ENCODE measurements around the gene SPRR2D. TPM values are rescaled to one million over a fixed set of nuclear protein-coding genes. Genes with fewer than 3 reads are reported as not detected.
"Not testable (repeated sequence)": the region's sequence is repeated elsewhere in the genome, so short reads cannot be mapped to it uniquely, and the experiment has no call there.

Gene SPRR2D
- total RNA-seq (2014; rRNA removed; shearing (Covaris generic)) = not detected in 2 replicates

DNA sequence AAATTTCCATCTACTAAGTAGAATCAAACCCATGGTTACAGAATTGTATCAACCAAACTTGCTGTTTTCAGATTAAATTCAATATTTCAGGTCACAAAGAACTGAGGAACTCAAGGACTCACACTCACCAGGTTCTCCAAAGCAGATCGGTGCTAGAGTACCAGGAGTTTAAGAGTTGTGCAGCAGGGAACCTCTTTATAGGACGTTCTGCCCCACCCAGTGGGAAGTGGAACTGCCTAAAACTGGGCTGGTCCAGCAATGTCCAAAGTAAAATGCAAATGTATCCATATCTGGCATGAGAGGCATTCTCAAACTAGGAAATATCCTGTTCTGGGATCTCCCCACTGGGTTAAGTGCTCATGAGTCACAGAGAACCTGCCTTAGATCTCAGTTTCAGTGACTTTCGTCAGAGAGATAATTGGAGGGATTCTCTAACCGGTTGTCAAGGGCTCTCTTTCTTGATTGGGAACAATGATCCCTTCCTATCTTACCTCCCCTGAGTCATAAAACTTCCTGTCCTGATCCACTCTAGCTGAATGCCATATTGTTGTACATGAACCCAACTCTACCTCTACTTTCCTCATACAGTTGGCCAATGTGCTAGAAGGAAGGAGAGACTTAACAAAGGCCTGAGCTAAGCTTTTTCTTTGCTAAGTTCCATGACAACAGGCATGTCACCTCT, at the start of gene SPRR2D:
Gene SPRR2D (minus strand): TSS at position 171 of the 682 bp plus-strand sequence. CDS start 774 bp downstream, outside the sequence.
- Histone ChIP-seq H3K4me3 (no peak within 1 kb of the TSS), H3K27ac (no peak within 1 kb of the TSS), H3K9me3 (replicated peaks) (no peaks in the 10 kb centered on the region), H3K27me3 (replicated peaks) (no peaks in the 10 kb centered on the region), H3K4me1 (replicated peaks) (no peaks in the 10 kb centered on the region), H3K36me3 (no peaks in the 10 kb centered on the region)
- DNase-seq (ENCODE audit: low read depth in 1 of 2, low spot score in 2 of 2) = no peak

DNA sequence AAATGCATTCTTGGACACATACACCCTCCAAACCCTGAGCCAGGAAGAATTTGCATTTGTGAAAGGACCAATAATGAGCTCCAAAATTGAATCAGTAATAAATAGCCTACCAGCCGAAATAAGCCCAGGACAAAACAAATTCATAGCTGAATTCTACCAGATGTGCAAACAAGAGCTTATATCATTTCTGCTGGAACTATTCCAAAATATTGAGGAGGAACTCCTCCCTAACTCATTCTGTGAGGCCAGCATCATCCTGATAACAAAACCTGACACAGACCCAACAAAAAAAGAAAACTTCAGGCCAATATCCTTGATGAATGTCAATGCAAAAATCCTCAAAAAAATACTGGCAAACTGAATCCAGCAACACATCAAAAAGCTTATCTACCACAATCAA, 46.7 kb upstream of the SPRR2D start:
- no peaks in the 10 kb centered on the region for H3K4me1 ChIP-seq (replicated peaks)
- H3K27me3 ChIP-seq (replicated peaks) = no peaks in the 10 kb centered on the region
- H3K36me3 ChIP-seq = no peaks in the 10 kb centered on the region
- H3K9me3 ChIP-seq (replicated peaks) = no peaks in the 10 kb centered on the region
- H3K27ac ChIP-seq = no peak overlapping the region
- no peak for DNase-seq (ENCODE audit: low read depth in 1 of 2, low spot score in 2 of 2)
- no peak overlapping the region for H3K4me3 ChIP-seq

DNA sequence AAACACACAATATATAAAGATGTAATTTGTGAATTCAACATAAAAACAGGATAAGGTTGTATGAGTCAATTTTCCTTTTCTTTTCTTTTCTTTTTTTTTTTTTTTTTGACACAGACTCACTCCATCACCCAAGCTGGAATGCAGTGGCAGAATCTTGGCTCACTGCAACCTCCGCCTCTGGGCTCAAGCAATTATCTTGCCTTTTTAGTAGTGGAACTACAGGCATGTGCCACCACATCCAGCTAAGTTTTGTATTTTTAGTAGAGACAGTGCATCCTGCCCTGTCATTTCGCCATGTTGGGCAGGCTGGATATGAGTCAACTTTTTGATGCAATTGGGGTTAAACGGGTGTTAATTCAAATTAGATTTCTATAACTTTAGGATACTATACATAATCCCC, 40.8 kb upstream of the SPRR2D start:
- Histone ChIP-seq H3K36me3 (no peaks in the 10 kb centered on the region), H3K4me1 (replicated peaks) (no peaks in the 10 kb centered on the region), H3K9me3 (replicated peaks) (no peaks in the 10 kb centered on the region), H3K4me3 (no peak overlapping the region), H3K27me3 (replicated peaks) (no peaks in the 10 kb centered on the region), H3K27ac (no peak overlapping the region)
- no peak for DNase-seq (ENCODE audit: low read depth in 1 of 2, low spot score in 2 of 2)

DNA sequence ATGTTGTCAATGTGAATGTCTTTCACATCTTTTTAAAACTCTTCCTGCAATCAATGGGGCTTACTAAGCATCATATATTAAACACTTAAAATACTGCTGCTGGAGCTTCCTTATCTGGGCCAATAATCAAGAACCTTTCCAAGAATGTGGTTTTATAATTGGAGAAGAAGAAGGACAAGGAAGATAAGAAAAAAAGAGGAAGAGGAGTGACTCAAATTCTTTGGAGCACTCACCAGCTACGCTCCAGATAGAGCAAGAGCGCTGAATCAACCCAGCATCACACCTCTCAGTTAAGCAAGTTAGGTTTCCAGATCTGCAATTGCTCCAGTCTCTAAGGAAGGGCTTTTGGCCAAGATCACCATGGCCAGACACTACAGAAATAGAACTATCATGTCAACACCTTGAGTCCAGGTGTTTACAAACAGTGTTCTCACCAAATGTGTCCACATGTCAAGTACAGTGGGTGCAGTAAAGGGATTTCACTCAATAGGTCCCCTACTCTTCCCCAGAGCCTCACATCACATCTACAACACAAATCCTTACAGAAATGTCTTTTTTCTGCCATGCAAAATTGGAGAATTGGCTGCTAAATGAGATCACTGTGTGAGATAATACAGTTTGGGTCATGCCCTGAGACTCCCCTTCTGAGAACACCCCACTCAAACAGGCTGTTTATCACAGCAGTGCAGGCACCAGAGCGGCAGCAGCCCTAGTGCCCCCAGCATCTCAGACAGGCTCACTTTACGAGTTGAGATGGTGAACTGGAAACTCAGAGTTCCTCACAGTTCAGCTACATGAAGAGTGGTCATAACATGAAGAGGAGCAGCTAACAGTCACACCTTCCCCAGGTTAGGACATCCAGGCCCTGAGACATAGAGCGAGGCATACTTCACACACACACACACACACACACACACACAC, 32.1 kb upstream of the SPRR2D start:
- H3K4me1 ChIP-seq (replicated peaks) = no peaks in the 10 kb centered on the region
- H3K4me3 ChIP-seq = no peak overlapping the region
- no peak for DNase-seq (ENCODE audit: low read depth in 1 of 2, low spot score in 2 of 2)
- no peaks in the 10 kb centered on the region for H3K27me3 ChIP-seq (replicated peaks)
- H3K27ac ChIP-seq = no peak overlapping the region
- H3K36me3 ChIP-seq = no peaks in the 10 kb centered on the region
- H3K9me3 ChIP-seq (replicated peaks) = no peaks in the 10 kb centered on the region

DNA sequence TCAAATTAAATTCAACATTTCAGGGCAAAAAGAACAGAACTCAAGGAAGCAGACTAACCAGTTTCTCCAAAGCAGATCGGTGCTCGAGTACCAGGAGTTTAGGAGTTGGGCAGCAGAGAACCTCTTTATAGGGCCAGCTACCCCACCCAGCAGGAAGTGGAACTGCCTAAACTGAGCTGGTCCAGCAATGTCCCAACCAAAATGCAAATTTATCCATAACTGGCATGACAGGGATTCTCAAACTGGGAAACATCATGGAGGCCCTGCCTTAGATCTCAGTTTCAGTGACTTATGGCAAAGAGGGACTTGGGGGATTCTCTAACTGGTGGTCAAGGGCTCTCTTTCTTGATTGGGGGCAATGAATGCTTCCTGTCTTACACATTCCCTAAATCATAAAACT, 30.6 kb upstream of the SPRR2D start, which contains the start of gene SPRR2B:
Gene SPRR2B (minus strand): TSS at position 101 of the 400 bp plus-strand sequence. CDS start 772 bp downstream, outside the sequence.
- DNase-seq (ENCODE audit: low read depth in 1 of 2, low spot score in 2 of 2) = no peak
- Histone ChIP-seq H3K36me3 (no peaks in the 10 kb centered on the region), H3K9me3 (replicated peaks) (no peaks in the 10 kb centered on the region), H3K27me3 (replicated peaks) (no peaks in the 10 kb centered on the region), H3K4me1 (replicated peaks) (no peaks in the 10 kb centered on the region), H3K4me3 (no peak within 1 kb of the TSS), H3K27ac (no peak within 1 kb of the TSS)

DNA sequence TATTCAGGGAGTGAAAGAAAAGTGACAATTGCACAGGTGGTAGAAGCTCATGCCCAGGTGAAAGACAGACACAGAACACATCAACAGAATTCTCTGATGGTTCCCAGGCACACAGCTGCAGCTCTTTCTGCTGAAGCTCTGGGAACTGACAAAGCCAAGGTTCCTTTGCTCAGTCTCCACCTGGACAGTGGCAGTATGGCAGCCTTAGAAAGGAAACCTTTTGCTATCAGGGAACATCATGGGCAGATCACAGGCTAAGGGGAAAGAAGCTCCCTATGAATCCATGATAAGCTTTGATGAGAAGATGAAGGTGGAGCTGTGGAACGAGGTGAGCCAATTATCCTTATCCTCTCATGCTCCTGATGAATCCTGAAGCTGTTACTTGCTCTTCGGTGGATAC, 29.3 kb upstream of the SPRR2D start:
- Histone ChIP-seq H3K27me3 (replicated peaks) (no peaks in the 10 kb centered on the region), H3K4me1 (replicated peaks) (no peaks in the 10 kb centered on the region), H3K4me3 (no peak overlapping the region), H3K9me3 (replicated peaks) (no peaks in the 10 kb centered on the region), H3K36me3 (no peaks in the 10 kb centered on the region), H3K27ac (no peak overlapping the region)
- no peak for DNase-seq (ENCODE audit: low read depth in 1 of 2, low spot score in 2 of 2)

DNA sequence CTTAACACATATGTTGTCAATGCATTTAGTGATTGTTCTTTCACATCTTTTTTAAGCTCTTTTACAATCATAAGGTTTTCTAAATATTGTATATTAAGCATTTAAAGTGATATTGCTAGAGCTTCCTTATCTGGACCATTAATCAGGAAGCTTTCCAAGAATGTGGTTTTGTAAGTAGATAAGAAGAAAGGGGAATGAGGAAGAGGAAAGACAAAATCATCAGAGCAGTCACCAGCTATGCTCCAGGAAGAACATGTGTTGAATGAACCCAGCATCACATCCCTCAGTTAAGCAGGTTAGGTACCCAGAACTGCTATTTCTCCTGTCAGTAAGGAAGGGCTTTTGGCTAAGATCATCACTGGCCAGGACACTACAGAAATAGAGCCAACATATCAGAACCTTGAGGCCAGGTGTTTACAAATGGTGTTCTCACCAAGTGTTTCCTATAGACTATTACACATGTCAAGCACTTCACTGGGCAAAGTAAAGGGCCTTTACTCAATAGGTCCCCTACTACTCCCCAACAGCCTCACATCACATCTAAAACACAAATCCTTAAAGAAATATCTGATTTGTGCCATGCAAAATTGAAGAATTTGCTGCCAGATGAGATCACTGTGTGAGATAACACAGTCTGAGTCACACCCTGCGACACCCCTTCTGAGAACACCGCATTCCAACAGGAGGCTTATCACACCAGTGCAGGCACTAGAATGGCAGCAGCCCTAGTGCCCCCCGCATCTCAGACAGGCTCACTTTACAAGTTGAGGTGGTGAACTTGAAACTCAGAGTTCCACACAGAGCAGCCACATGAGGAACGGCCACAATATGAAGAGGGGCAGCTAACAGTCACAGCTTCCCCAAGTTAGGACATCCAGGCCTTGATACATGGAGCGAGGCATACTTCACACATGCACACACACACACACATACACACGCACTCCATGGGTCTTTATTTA, 18.2 kb upstream of the SPRR2D start:
- Histone ChIP-seq H3K27me3 (replicated peaks) (no peaks in the 10 kb centered on the region), H3K4me3 (no peak overlapping the region), H3K36me3 (no peaks in the 10 kb centered on the region), H3K27ac (no peak overlapping the region), H3K9me3 (replicated peaks) (no peaks in the 10 kb centered on the region), H3K4me1 (replicated peaks) (no peaks in the 10 kb centered on the region)
- no peak for DNase-seq (ENCODE audit: low read depth in 1 of 2, low spot score in 2 of 2)

DNA sequence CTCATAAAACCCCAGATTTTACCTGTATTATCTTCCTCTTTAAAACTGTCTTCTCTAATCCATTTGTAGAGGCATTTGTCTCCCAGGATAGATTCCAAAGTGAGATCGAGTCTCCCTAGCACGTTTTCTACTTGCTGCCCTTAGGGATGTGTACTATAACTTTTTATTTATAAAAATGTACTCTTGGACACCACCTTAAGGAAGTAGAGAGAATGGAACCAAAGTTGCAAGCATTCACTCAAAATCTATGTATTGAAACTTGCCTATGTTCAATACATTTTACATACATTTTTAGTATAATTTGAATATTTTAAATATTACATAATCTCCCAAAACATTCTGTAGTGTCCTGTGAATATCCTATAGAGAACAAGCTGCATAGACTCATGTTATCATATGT, 17.2 kb upstream of the SPRR2D start:
- DNase-seq (ENCODE audit: low read depth in 1 of 2, low spot score in 2 of 2) = no peak
- no peak overlapping the region for H3K27ac ChIP-seq
- no peaks in the 10 kb centered on the region for H3K27me3 ChIP-seq (replicated peaks)
- H3K4me3 ChIP-seq = no peak overlapping the region
- no peaks in the 10 kb centered on the region for H3K36me3 ChIP-seq
- no peaks in the 10 kb centered on the region for H3K9me3 ChIP-seq (replicated peaks)
- no peaks in the 10 kb centered on the region for H3K4me1 ChIP-seq (replicated peaks)

DNA sequence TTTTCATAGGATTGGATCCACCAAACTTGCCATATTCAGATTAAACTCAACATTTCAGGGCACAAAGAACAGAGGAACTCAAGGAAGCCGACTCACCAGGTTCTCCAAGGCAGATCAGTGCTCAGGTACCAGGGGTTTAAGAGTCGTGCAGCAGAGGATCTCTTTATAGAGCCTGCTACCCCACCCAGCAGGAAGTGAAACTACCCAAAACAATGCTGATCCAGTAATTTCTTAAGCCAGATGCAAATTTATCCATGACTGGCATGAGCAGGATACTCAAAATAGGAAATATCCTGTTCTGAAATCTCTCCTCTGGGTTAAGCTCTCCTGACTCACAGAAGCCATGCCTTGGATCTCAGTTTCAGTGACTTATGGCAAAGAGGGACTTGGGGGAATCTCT, 16.5 kb upstream of the SPRR2D start, which contains the start of gene SPRR2A:
Gene SPRR2A (minus strand): TSS at position 138 of the 400 bp plus-strand sequence. CDS start 777 bp downstream, outside the sequence.
- H3K27me3 ChIP-seq (replicated peaks) = no peaks in the 10 kb centered on the region

DNA sequence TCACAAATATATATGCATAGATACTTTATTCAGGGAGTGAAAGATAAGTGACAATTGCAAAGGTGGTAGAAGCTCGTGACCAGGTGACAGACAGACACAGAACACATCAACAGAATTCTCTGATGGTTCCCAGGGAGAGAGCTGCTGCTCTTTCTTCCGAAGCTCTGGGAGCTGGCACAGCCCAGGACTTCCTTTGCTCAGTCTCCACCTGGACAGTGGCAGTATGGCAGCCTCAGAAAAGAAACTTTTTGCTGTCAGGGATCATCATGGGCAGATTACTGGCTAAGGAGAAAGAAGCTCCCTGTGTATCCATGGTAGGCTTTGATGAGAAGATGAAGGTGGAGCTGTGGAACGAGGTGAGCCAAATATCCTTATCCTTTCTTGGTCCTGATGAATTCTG, 15.2 kb upstream of the SPRR2D start:
- H3K4me1 ChIP-seq (replicated peaks); H3K27me3 ChIP-seq (replicated peaks); H3K36me3 ChIP-seq; H3K27ac ChIP-seq; DNase-seq (ENCODE audit: low read depth in 1 of 2, low spot score in 2 of 2); H3K4me3 ChIP-seq; H3K9me3 ChIP-seq (replicated peaks): not testable (repeated sequence)

More for the DNA sequence above, 16.5 kb upstream of the SPRR2D start, which contains the start of gene SPRR2A:
- H3K4me3 ChIP-seq = no peak within 1 kb of the TSS
- H3K27ac ChIP-seq = no peak within 1 kb of the TSS
- no peak for DNase-seq (ENCODE audit: low read depth in 1 of 2, low spot score in 2 of 2)
- H3K36me3 ChIP-seq = no peaks in the 10 kb centered on the region
- no peaks in the 10 kb centered on the region for H3K4me1 ChIP-seq (replicated peaks)
- no peaks in the 10 kb centered on the region for H3K9me3 ChIP-seq (replicated peaks)

DNA sequence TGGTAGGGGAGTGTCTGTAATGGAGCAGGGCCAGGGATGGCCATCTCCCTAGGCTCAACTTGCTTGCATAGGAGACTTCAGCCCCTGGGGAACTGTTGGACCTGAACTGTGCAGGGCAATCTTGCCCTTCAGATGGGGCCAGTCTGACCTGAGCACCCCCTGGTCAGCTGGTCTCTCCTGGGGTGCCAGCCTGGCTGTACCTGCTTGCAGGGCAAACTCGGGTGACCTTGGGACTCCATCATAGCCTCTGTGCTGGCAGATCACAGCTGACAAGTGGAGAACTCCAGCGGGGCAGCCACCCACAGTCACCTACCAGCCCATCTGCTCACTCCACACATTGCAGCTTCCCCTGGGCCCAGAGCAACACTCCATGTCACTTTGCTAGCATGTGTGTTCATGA, 8.3 kb upstream of the SPRR2D start:
- Histone ChIP-seq H3K36me3 (no peaks in the 10 kb centered on the region), H3K4me1 (replicated peaks) (no peaks in the 10 kb centered on the region)
- DNase-seq (ENCODE audit: low read depth in 1 of 2, low spot score in 2 of 2) = no peak

DNA sequence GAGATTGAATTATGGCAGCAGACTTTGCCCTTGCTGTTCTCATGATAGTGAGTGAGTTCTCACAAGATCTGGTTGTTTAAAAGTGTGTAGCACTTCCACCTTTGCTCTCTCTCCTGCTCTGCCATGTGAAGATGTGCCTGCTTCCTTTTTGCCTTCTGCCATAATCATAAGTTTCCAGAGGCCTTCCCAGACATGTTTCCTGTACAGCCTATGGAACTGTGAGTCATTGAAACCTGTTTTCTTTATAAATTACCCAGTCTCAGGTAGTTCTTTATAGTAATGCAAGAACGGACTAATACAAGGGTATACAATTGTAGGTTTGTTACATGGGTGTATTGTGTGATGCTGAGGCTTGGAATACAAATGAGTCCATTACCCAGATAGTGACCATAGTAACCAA, 5.7 kb downstream of the SPRR2D start:
- H3K27me3 ChIP-seq (replicated peaks) = no peaks in the 10 kb centered on the region
- H3K36me3 ChIP-seq = no peaks in the 10 kb centered on the region
- H3K4me1 ChIP-seq (replicated peaks) = no peaks in the 10 kb centered on the region
- DNase-seq (ENCODE audit: low read depth in 1 of 2, low spot score in 2 of 2) = no peak
- no peaks in the 10 kb centered on the region for H3K9me3 ChIP-seq (replicated peaks)
- no peak overlapping the region for H3K4me3 ChIP-seq
- H3K27ac ChIP-seq = no peak overlapping the region

More for the DNA sequence above, 8.3 kb upstream of the SPRR2D start:
- Histone ChIP-seq H3K27ac (no peak overlapping the region), H3K4me3 (no peak overlapping the region), H3K27me3 (replicated peaks) (no peaks in the 10 kb centered on the region), H3K9me3 (replicated peaks) (no peaks in the 10 kb centered on the region)

DNA sequence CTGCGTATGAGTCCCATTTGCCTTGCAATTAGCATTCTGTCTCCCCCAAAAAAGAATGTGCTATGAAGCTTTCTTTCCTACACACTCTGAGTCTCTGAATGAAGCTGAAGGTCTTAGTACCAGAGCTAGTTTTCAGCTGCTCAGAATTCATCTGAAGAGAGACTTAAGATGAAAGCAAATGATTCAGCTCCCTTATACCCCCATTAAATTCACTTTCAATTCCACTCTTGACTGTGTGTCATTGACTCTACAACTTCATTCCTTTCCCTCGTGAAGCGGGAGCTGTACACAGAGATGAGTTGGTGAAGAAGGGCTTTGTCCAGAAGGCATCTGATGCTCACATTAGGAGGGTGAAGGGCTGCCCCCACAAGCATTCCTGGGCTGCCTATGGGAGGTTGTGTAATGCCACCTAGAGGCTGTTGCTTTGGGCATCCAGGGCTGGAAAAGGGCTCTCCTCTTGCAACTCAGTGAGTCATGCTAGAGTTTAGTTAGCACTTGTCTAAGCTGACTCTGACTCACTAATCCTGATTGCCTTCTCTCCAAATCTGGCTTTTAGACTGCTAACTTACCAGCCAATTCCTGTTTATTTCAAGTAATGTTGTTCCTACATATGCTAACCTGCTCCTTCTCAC, 8.1 kb downstream of the SPRR2D start:
- H3K27ac ChIP-seq = no peak overlapping the region
- H3K4me3 ChIP-seq = no peak overlapping the region
- H3K4me1 ChIP-seq (replicated peaks) = no peaks in the 10 kb centered on the region
- no peaks in the 10 kb centered on the region for H3K36me3 ChIP-seq
- no peaks in the 10 kb centered on the region for H3K27me3 ChIP-seq (replicated peaks)
- H3K9me3 ChIP-seq (replicated peaks) = no peaks in the 10 kb centered on the region
- peak; percentile 33 to 70 for DNase-seq (ENCODE audit: low read depth in 1 of 2, low spot score in 2 of 2)

All from SJSA1 (cell line).